Brain microvascular endothelial cell (primary cell): Measurements from ENCODE around the gene CLIP3.
"Not testable (repeated sequence)": the region's sequence is repeated elsewhere in the genome, so short reads cannot be mapped to it uniquely, and the experiment has no call there.

Experiments used
- DNase-seq: peaks from one replicate; pipeline ENCODE4 v3.0.0-alpha.2; 2020
- H3K27ac ChIP-seq: fragments of 250-450 bp; sonication (Bioruptor Pico); 2 replicates; pipeline ENCODE4 v1.5.1; 2020; ENCODE audit warnings: mild to moderate bottlenecking, moderate library complexity
- H3K27me3 ChIP-seq: fragments of 250-450 bp; sonication (Bioruptor Pico); replicated peaks from 2 replicates; pipeline ENCODE4 v1.5.1; 2020; ENCODE audit warnings: mild to moderate bottlenecking
- H3K36me3 ChIP-seq: fragments of 250-450 bp; sonication (Bioruptor Pico); replicated peaks from 2 replicates; pipeline ENCODE4 v1.5.1; 2020; ENCODE audit warnings: mild to moderate bottlenecking
- H3K4me3 ChIP-seq: 2 replicates; pipeline ENCODE4 v1.5.1; 2011; ENCODE audit warnings: low read depth, mild to moderate bottlenecking, control low read depth, low read length, moderate library complexity
- in situ Hi-C: cut with HindIII; loops from 2 replicates; pipeline ENCODE4 v1.10.0; 2017; ENCODE audit warnings: low sequenced_read_pairs, low pct_ligation_motif_present
- TF ChIP-seq, protein P1 (sequence below): IDR thresholded peaks from 2 replicates; pipeline ENCODE4 v1.5.1; 2011; ENCODE audit warnings: low read depth, mild to moderate bottlenecking, moderate library complexity, low read length, control low read depth, inconsistent platforms; ENCODE audit errors: missing control alignments

CLIP3 gene

GRCh38 chr19:36072081-36072480, 39.4 kb upstream of the CLIP3 start:
- no peak overlapping the region for H3K27ac ChIP-seq
- H3K36me3 ChIP-seq = no peaks in the 10 kb centered on the region
- in situ Hi-C loops = no loop called here

DNA sequence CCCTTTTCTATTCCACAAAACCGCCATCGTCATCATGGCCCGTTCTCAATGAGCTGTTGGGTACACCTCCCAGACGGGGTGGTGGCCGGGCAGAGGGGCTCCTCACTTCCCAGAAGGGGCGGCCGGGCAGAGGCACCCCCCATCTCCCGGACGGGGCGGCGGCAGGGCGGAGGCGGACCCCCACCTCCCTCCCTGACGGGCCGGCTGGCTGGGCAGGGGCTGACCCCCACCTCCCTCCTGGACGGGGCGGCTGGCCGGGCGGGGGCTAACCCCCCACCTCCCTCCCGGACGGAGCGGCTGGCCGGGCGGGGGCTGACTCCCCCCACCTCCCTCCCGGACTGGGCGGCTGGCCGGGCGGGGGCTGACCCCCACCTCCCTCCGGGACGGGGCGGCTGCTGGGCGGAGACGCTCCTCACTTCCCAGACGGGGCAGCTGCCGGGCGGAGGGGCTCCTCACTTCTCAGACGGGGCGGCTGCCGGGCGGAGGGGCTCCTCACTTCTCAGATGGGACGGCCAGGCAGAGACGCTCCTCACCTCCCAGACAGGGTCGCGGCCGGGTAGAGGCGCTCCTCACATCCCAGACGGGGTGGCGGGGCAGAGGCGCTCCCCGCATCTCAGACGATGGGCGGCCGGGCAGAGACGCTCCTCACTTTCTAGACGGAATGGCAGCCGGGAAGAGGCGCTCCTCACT, 36.3 kb upstream of the CLIP3 start:
- H3K27ac ChIP-seq, H3K4me3 ChIP-seq, H3K27me3 ChIP-seq, DNase-seq, H3K36me3 ChIP-seq, in situ Hi-C loops: not testable (repeated sequence)

More at GRCh38 chr19:36072081-36072480, 39.4 kb upstream of the CLIP3 start:
- no peaks in the 10 kb centered on the region for H3K27me3 ChIP-seq
- no peak overlapping the region for H3K4me3 ChIP-seq
- DNase-seq = no peak
- TF ChIP-seq, protein P1, sequence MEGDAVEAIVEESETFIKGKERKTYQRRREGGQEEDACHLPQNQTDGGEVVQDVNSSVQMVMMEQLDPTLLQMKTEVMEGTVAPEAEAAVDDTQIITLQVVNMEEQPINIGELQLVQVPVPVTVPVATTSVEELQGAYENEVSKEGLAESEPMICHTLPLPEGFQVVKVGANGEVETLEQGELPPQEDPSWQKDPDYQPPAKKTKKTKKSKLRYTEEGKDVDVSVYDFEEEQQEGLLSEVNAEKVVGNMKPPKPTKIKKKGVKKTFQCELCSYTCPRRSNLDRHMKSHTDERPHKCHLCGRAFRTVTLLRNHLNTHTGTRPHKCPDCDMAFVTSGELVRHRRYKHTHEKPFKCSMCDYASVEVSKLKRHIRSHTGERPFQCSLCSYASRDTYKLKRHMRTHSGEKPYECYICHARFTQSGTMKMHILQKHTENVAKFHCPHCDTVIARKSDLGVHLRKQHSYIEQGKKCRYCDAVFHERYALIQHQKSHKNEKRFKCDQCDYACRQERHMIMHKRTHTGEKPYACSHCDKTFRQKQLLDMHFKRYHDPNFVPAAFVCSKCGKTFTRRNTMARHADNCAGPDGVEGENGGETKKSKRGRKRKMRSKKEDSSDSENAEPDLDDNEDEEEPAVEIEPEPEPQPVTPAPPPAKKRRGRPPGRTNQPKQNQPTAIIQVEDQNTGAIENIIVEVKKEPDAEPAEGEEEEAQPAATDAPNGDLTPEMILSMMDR = no peak

- Histone ChIP-seq H3K4me3 (no peak overlapping the region), H3K27ac (no peak overlapping the region), H3K36me3 (no peaks in the 10 kb centered on the region), H3K27me3 (no peaks in the 10 kb centered on the region)
- no peak for DNase-seq
- TF ChIP-seq, protein P1 = no peak
- in situ Hi-C loops = no loop called here
These were observed 35.0 kb upstream of the CLIP3 start for GRCh38 chr19:36067681-36068080.

DNA sequence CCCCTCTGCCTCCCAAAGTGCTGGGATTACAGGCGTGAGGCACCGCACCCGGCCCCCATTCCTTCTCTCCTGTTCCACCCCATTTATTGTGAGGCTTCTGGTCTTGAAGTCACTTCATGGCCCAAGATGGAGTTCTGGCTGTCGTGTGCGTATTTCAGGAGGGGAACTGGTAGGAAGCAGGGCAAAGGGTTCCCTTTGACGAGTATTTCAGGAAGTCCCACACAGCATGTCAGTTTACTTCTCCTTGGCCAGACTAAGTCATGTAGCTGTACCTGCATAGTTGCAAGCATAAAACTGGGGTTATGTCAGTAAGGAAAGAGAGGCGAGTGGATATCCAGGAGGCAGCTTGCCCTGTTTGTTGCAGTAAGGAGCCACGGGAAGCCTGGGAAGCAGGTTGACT, 32.2 kb upstream of the CLIP3 start:
- TF ChIP-seq, protein P1 = no peak
- in situ Hi-C loops = no loop called here
- no peak for DNase-seq
- no peak overlapping the region for H3K4me3 ChIP-seq
- no peaks in the 10 kb centered on the region for H3K27me3 ChIP-seq
- no peaks in the 10 kb centered on the region for H3K36me3 ChIP-seq
- H3K27ac ChIP-seq = no peak overlapping the region

GRCh38 chr19:36061367-36061766, 28.7 kb upstream of the CLIP3 start:
- in situ Hi-C loops = no loop called here
- TF ChIP-seq, protein P1 = no peak
- no peaks in the 10 kb centered on the region for H3K36me3 ChIP-seq

DNA sequence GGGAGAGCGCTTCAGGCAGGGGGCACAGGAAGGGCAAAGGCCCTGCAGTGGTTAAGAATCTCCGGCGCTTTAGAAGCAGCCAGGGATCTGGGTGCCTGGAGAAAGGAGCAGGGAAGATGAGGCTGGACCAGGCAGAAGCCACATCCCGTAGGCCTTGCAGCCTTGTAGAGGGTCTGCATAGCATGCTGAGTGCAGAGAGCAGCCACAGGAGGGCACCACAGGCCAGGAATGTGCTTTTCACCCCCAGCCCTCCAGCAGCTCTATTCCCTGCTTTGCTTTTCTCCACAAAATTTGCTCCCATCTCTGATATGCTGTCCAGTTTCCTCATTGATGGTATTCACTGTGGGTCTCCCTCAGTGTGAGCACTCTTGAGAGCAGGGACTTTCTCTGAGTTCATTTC, 27.8 kb upstream of the CLIP3 start:
- DNase-seq = peak; percentile 58
- H3K36me3 ChIP-seq = no peaks in the 10 kb centered on the region
- H3K4me3 ChIP-seq = no peak overlapping the region
- TF ChIP-seq, protein P1 = peak; percentile 85
- in situ Hi-C loops = no loop called here
- H3K27me3 ChIP-seq = no peaks in the 10 kb centered on the region
- no peak overlapping the region for H3K27ac ChIP-seq

More at GRCh38 chr19:36061367-36061766, 28.7 kb upstream of the CLIP3 start:
- DNase-seq = no peak
- Histone ChIP-seq H3K4me3 (no peak overlapping the region), H3K27ac (no peak overlapping the region), H3K27me3 (no peaks in the 10 kb centered on the region)
